H9 (cell line): ENCODE measurements around the gene DNER. TPM values are rescaled to one million over a fixed set of nuclear protein-coding genes. Genes with fewer than 3 reads are reported as not detected.

Source experiments
- DNase-seq: peaks from one replicate; pipeline ENCODE4 v3.0.0-alpha.2; 2017
- H2AFZ ChIP-seq: one replicate; pipeline ENCODE4 v1.6.1; 2013; ENCODE audit warnings: mild to moderate bottlenecking, low read length, control low read depth, moderate library complexity
- H2AK5ac ChIP-seq: 2 replicates; pipeline ENCODE4 v1.6.1; 2013; ENCODE audit warnings: low read length, control low read depth, mixed read lengths; ENCODE audit not compliant: insufficient read length
- H2BK120ac ChIP-seq: one replicate; pipeline ENCODE4 v1.6.1; 2013; ENCODE audit warnings: low read depth, mild to moderate bottlenecking, low read length, control low read depth, inconsistent platforms; ENCODE audit not compliant: poor library complexity, severe bottlenecking
- H2BK12ac ChIP-seq: 2 replicates; pipeline ENCODE4 v1.6.1; 2013; ENCODE audit warnings: low read length, control low read depth, mixed read lengths, low read depth; ENCODE audit not compliant: insufficient read length
- H2BK15ac ChIP-seq: 2 replicates; pipeline ENCODE4 v1.6.1; 2013; ENCODE audit warnings: low read depth, low read length, control low read depth
- H2BK20ac ChIP-seq: one replicate; pipeline ENCODE4 v1.6.1; 2013; ENCODE audit warnings: low read depth, mild to moderate bottlenecking, low read length, control low read depth, inconsistent platforms; ENCODE audit not compliant: poor library complexity, severe bottlenecking
- H2BK5ac ChIP-seq: 2 replicates; pipeline ENCODE4 v1.6.1; 2013; ENCODE audit warnings: low read length, control low read depth, mixed read lengths; ENCODE audit not compliant: insufficient read length
- H3K14ac ChIP-seq: 2 replicates; pipeline ENCODE4 v1.6.1; 2013; ENCODE audit warnings: low read length, control low read depth; ENCODE audit not compliant: insufficient read depth
- H3K18ac ChIP-seq: 2 replicates; pipeline ENCODE4 v1.6.1; 2013; ENCODE audit warnings: low read depth, mild to moderate bottlenecking, mixed read lengths, low read length, control low read depth; ENCODE audit not compliant: insufficient read length
- H3K23ac ChIP-seq: 2 replicates; pipeline ENCODE4 v1.6.1; 2013; ENCODE audit warnings: low read length, control low read depth, mixed read lengths, low read depth; ENCODE audit not compliant: insufficient read length
- H3K23me2 ChIP-seq: 2 replicates; pipeline ENCODE4 v1.6.1; 2013; ENCODE audit warnings: low read depth, mild to moderate bottlenecking, mixed read lengths, low read length, control low read depth; ENCODE audit not compliant: insufficient read length, poor library complexity, severe bottlenecking
- H3K27ac ChIP-seq: 2 replicates; pipeline ENCODE4 v1.5.1; 2013; ENCODE audit warnings: low read length, control low read depth, mixed read lengths, low read depth; ENCODE audit not compliant: insufficient read length
- H3K27me3 ChIP-seq: 2 replicates; pipeline ENCODE4 v1.6.1; 2013; ENCODE audit warnings: low read length, control low read depth, inconsistent platforms; ENCODE audit not compliant: insufficient read depth
- H3K4ac ChIP-seq: 2 replicates; pipeline ENCODE4 v1.6.1; 2013; ENCODE audit warnings: low read depth, mild to moderate bottlenecking, control low read depth, inconsistent platforms, low read length, moderate library complexity
- H3K4me1 ChIP-seq: 2 replicates; pipeline ENCODE4 v1.6.1; 2013; ENCODE audit warnings: low read length, control low read depth, inconsistent platforms; ENCODE audit not compliant: insufficient read depth
- H3K4me2 ChIP-seq: 2 replicates; pipeline ENCODE4 v1.6.1; 2013; ENCODE audit warnings: low read length, control low read depth, mixed read lengths; ENCODE audit not compliant: insufficient read length, insufficient read depth
- H3K56ac ChIP-seq: 2 replicates; pipeline ENCODE4 v1.6.1; 2013; ENCODE audit warnings: low read depth, mild to moderate bottlenecking, mixed read lengths, low read length, control low read depth; ENCODE audit not compliant: insufficient read length
- H3K79me1 ChIP-seq: 2 replicates; pipeline ENCODE4 v1.6.1; 2013; ENCODE audit warnings: low read depth, mild to moderate bottlenecking, moderate library complexity, low read length, control low read depth, inconsistent platforms; ENCODE audit not compliant: insufficient read depth, poor library complexity, severe bottlenecking
- H3K79me2 ChIP-seq: 2 replicates; pipeline ENCODE4 v1.6.1; 2013; ENCODE audit warnings: low read length, control low read depth, inconsistent platforms; ENCODE audit not compliant: insufficient read depth
- H3K9ac ChIP-seq: 2 replicates; pipeline ENCODE4 v1.6.1; 2013; ENCODE audit warnings: low read length, control low read depth, mixed read lengths; ENCODE audit not compliant: insufficient read length; ENCODE audit errors: extremely low read depth
- H3K9me3 ChIP-seq: one replicate; pipeline ENCODE4 v1.6.1; 2013; ENCODE audit warnings: low read depth, low read length, inconsistent platforms; ENCODE audit not compliant: control insufficient read depth
- H3T11ph ChIP-seq: one replicate; pipeline ENCODE4 v1.6.1; 2013; ENCODE audit warnings: mild to moderate bottlenecking, low read length, control low read depth, inconsistent platforms
- H4K20me1 ChIP-seq: one replicate; pipeline ENCODE4 v1.6.1; 2013; ENCODE audit not compliant: control insufficient read depth, insufficient read length, insufficient read depth
- H4K5ac ChIP-seq: 2 replicates; pipeline ENCODE4 v1.6.1; 2013; ENCODE audit warnings: low read depth, mild to moderate bottlenecking, mixed read lengths, low read length, control low read depth; ENCODE audit not compliant: insufficient read length
- H4K8ac ChIP-seq: replicated peaks from 2 replicates; pipeline ENCODE4 v1.6.1; 2013; ENCODE audit warnings: low read length, control low read depth, mixed read lengths, low read depth; ENCODE audit not compliant: insufficient read length
- H4K91ac ChIP-seq: 2 replicates; pipeline ENCODE4 v1.6.1; 2013; ENCODE audit warnings: low read depth, mild to moderate bottlenecking, moderate library complexity, mixed read lengths, low read length, control low read depth; ENCODE audit not compliant: insufficient read length
- H3K27ac Mint-ChIP-seq, 3 experiments: 2 replicates in 2 of 3; 3 replicates in 1 of 3; pipeline ENCODE4 v1.8.0; 2020 to 2021; ENCODE audit warnings: mixed read lengths in 3 of 3, mild to moderate bottlenecking in 1 of 3, moderate library complexity in 1 of 3
- H3K27me3 Mint-ChIP-seq: 2 replicates; pipeline ENCODE4 v1.8.0; 2021; ENCODE audit warnings: low read depth, mild to moderate bottlenecking, moderate library complexity, mixed read lengths
- H3K36me3 Mint-ChIP-seq, 3 experiments: 2 replicates in 2 of 3; 3 replicates in 1 of 3; pipeline ENCODE4 v1.8.0; 2020 to 2021; ENCODE audit warnings: low read depth in 3 of 3, mixed read lengths in 3 of 3; ENCODE audit not compliant: insufficient read depth in 1 of 3
- H3K4me1 Mint-ChIP-seq, 2 experiments: 2 replicates each; pipeline ENCODE4 v1.8.0; 2020; ENCODE audit warnings: mixed read lengths in 2 of 2
- H3K4me3 Mint-ChIP-seq, 2 experiments: 2 replicates in 1 of 2; 3 replicates in 1 of 2; pipeline ENCODE4 v1.8.0; 2020 to 2021; ENCODE audit warnings: mild to moderate bottlenecking in 2 of 2, mixed read lengths in 2 of 2, moderate library complexity in 1 of 2
- H3K9me3 Mint-ChIP-seq, 2 experiments: 2 replicates in 1 of 2; 3 replicates in 1 of 2; pipeline ENCODE4 v1.8.0; 2020; ENCODE audit warnings: mild to moderate bottlenecking in 2 of 2, mixed read lengths in 2 of 2, moderate library complexity in 1 of 2
- WGBS: extraction: QIAGEN DNeasy Blood & Tissue Kit; methylation state at CpG from one replicate; pipeline ENCODE4 v1.1.7; 2013; ENCODE audit warnings: missing lambda C conversion rate, low lambda C conversion rate, mixed read lengths; ENCODE audit not compliant: insufficient read length; ENCODE audit errors: extremely low coverage; 5-methylcytosine and 5-hydroxymethylcytosine counted together
- total RNA-seq: library from RNA; stranded (reverse); gene quantifications from 2 replicates; pipeline ENCODE4 v1.2.1, GENCODE V29; 2021
- TF ChIP-seq, protein P1 (sequence below): fragments of 200-600 bp; sonication (generic); conservative IDR thresholded peaks from 3 replicates; pipeline ENCODE4 v1.8.0; 2021; ENCODE audit warnings: antibody characterized with exemption, mild to moderate bottlenecking

DNER gene
- total RNA-seq, 1 experiment from 2014 or later, result 1.0 TPM

DNA sequence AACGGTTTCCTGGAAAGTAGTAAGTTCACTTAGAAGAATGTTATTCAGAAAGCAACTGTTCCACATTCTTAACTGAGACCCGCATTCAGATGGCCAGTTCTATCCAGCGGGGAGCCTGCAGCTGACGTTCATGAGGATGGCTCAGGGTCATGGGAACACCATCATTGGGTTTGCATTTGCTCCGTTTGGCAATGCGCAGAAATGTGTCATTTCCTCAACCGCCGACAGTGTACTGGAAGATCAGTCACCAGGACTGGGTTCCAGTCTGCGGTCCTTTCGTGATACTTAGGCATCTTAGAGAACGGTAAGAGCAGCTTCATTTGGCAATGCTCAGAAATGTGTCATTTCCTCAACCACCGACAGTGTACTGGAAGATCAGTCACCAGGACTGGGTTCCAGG, 104.0 kb downstream of the DNER start:
- no peaks in the 10 kb centered on the region for H3K79me2 ChIP-seq
- no peaks in the 10 kb centered on the region for H3K9me3 ChIP-seq
- H2BK20ac ChIP-seq, result no peak overlapping the region
- no peak for DNase-seq
- no peak overlapping the region for H2BK12ac ChIP-seq
- no peak overlapping the region for H4K8ac ChIP-seq
- H3K14ac ChIP-seq, result no peak overlapping the region
- no peak overlapping the region for H2AFZ ChIP-seq
- H3K23ac ChIP-seq, result no peak overlapping the region
- no peak overlapping the region for H2BK15ac ChIP-seq
- no peaks in the 10 kb centered on the region for H4K20me1 ChIP-seq
- no peak overlapping the region for H4K91ac ChIP-seq
- no peak overlapping the region for H2BK5ac ChIP-seq
- H3K27me3 ChIP-seq, result no peaks in the 10 kb centered on the region
- no peak overlapping the region for H3K56ac ChIP-seq
- H3K4me2 ChIP-seq, result no peak overlapping the region
- H3K23me2 ChIP-seq, result no peaks in the 10 kb centered on the region
- H3K4ac ChIP-seq, result no peak overlapping the region
- Mint-ChIP-seq H3K9me3 (no peaks in the 10 kb centered on the region), H3K36me3 (no peaks in the 10 kb centered on the region), H3K4me1 (no peaks in the 10 kb centered on the region), H3K27me3 (no peaks in the 10 kb centered on the region), H3K27ac (no peak overlapping the region), H3K4me3 (no peak overlapping the region)
- H3T11ph ChIP-seq, result no peak overlapping the region
- WGBS, result no CpG with 5 or more reads among the region's 12 CpGs
- H2AK5ac ChIP-seq, result no peak overlapping the region
- no peak overlapping the region for H2BK120ac ChIP-seq
- no peak overlapping the region for H3K18ac ChIP-seq
- TF ChIP-seq, protein P1, sequence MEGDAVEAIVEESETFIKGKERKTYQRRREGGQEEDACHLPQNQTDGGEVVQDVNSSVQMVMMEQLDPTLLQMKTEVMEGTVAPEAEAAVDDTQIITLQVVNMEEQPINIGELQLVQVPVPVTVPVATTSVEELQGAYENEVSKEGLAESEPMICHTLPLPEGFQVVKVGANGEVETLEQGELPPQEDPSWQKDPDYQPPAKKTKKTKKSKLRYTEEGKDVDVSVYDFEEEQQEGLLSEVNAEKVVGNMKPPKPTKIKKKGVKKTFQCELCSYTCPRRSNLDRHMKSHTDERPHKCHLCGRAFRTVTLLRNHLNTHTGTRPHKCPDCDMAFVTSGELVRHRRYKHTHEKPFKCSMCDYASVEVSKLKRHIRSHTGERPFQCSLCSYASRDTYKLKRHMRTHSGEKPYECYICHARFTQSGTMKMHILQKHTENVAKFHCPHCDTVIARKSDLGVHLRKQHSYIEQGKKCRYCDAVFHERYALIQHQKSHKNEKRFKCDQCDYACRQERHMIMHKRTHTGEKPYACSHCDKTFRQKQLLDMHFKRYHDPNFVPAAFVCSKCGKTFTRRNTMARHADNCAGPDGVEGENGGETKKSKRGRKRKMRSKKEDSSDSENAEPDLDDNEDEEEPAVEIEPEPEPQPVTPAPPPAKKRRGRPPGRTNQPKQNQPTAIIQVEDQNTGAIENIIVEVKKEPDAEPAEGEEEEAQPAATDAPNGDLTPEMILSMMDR, result no peak
- H3K9ac ChIP-seq, result no peak overlapping the region
- no peaks in the 10 kb centered on the region for H3K4me1 ChIP-seq
- no peak overlapping the region for H3K27ac ChIP-seq
- no peak overlapping the region for H4K5ac ChIP-seq
- H3K79me1 ChIP-seq, result no peaks in the 10 kb centered on the region
